MM.1S (cell line): ENCODE measurements around the gene LNP1.

ENCODE experiments used
- DNase-seq: peaks from one replicate; pipeline ENCODE4 v3.0.0-alpha.2; 2015
- H2AFZ ChIP-seq: fragments of 300-600 bp; sonication (generic); 2 replicates; pipeline ENCODE4 v1.6.0; 2016; ENCODE audit warnings: antibody characterized with exemption, low read length
- H3F3A ChIP-seq: fragments of 300-600 bp; sonication (generic); 2 replicates; pipeline ENCODE4 v1.6.1; 2016; ENCODE audit warnings: mild to moderate bottlenecking, antibody characterized with exemption, low read length, moderate library complexity, mixed read lengths; ENCODE audit not compliant: insufficient read depth
- H3K27ac ChIP-seq: fragments of 300-600 bp; sonication (generic); 2 replicates; pipeline ENCODE4 v1.5.1; 2016; ENCODE audit warnings: mild to moderate bottlenecking, low read length
- H3K27me3 ChIP-seq: fragments of 300-600 bp; sonication (generic); replicated peaks from 2 replicates; pipeline ENCODE4 v1.6.0; 2016; ENCODE audit warnings: low read length; ENCODE audit not compliant: insufficient read depth
- H3K36me3 ChIP-seq: fragments of 300-600 bp; sonication (generic); replicated peaks from 2 replicates; pipeline ENCODE4 v1.6.1; 2016; ENCODE audit warnings: mild to moderate bottlenecking, low read length, mixed read lengths; ENCODE audit not compliant: insufficient read depth
- H3K4me1 ChIP-seq: fragments of 300-600 bp; sonication (generic); 2 replicates; pipeline ENCODE4 v1.6.1; 2016; ENCODE audit warnings: low read length, mixed read lengths
- H3K4me2 ChIP-seq: fragments of 300-600 bp; sonication (generic); 2 replicates; pipeline ENCODE4 v1.6.0; 2016; ENCODE audit warnings: low read depth, low read length
- H3K4me3 ChIP-seq: fragments of 300-600 bp; sonication (generic); 2 replicates; pipeline ENCODE4 v1.5.1; 2016; ENCODE audit warnings: low read length, mixed read lengths
- H3K79me2 ChIP-seq: fragments of 300-600 bp; sonication (generic); 2 replicates; pipeline ENCODE4 v1.6.1; 2016; ENCODE audit warnings: mixed run types, low read length, mixed read lengths
- H3K9ac ChIP-seq: fragments of 300-600 bp; sonication (generic); 2 replicates; pipeline ENCODE4 v1.6.1; 2016; ENCODE audit warnings: low read length, mixed read lengths
- H3K9me2 ChIP-seq: fragments of 300-600 bp; sonication (generic); replicated peaks from 2 replicates; pipeline ENCODE4 v1.6.1; 2016; ENCODE audit warnings: mild to moderate bottlenecking, low read length, mixed read lengths; ENCODE audit not compliant: insufficient read depth
- H3K9me3 ChIP-seq: fragments of 300-600 bp; sonication (generic); replicated peaks from 2 replicates; pipeline ENCODE4 v1.6.1; 2016; ENCODE audit warnings: mild to moderate bottlenecking, low read length, mixed read lengths; ENCODE audit not compliant: insufficient read depth
- H4K20me1 ChIP-seq: fragments of 300-600 bp; sonication (generic); 2 replicates; pipeline ENCODE4 v1.6.1; 2016; ENCODE audit warnings: mild to moderate bottlenecking, low read length, moderate library complexity, mixed read lengths; ENCODE audit not compliant: insufficient read depth
- EZH2 ChIP-seq: fragments of 300-600 bp; sonication (generic); optimal IDR thresholded peaks from 2 replicates; pipeline ENCODE3; 2017; ENCODE audit warnings: low read depth, mild to moderate bottlenecking, antibody characterized with exemption, low read length, mixed read lengths
- EZH2phosphoT487 ChIP-seq: fragments of 300-600 bp; sonication (generic); IDR thresholded peaks from 2 replicates; pipeline ENCODE4 v1.6.1; 2018; ENCODE audit warnings: antibody characterized with exemption, low read length
- TF ChIP-seq, protein P1 (sequence below): fragments of 300-600 bp; sonication (generic); IDR thresholded peaks from 2 replicates; pipeline ENCODE4 v1.5.1; 2016; ENCODE audit warnings: antibody characterized with exemption, low read length, mixed read lengths

LNP1 gene

DNA sequence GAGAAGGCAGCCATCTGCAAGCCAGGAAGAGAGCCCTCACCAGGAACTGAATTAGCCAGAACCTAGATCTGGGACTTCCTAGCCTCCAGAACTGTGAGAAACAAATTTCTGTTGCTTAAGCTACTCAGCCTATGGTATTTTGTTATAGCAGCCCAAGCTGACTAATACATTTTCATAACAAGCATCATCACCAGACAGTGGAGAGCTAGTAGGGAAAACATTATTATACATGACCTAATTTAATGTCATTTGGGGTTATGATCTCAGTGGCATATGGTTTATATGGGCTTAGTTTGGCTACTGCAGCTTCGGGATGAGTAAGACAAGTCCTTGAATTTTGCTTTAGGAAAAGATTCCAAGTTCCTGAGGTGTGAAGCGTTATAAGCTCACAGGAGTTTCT lies 35.6 kb downstream of the LNP1 start:
- Histone ChIP-seq H3K4me1 (no peaks in the 10 kb centered on the region), H4K20me1 (no peaks in the 10 kb centered on the region), H3K9ac (no peak overlapping the region), H3K36me3 (no peaks in the 10 kb centered on the region), H3K27ac (no peak overlapping the region), H3K9me2 (no peaks in the 10 kb centered on the region), H3K27me3 (no peaks in the 10 kb centered on the region), H3K9me3 (no peaks in the 10 kb centered on the region), H3K79me2 (no peaks in the 10 kb centered on the region), H3K4me2 (no peak overlapping the region), H2AFZ (no peak overlapping the region), H3F3A (no peaks in the 10 kb centered on the region), H3K4me3 (no peak overlapping the region)
- DNase-seq: no peak
- TF ChIP-seq EZH2phosphoT487: no peak
- no peak for TF ChIP-seq EZH2
- TF ChIP-seq, protein P1, sequence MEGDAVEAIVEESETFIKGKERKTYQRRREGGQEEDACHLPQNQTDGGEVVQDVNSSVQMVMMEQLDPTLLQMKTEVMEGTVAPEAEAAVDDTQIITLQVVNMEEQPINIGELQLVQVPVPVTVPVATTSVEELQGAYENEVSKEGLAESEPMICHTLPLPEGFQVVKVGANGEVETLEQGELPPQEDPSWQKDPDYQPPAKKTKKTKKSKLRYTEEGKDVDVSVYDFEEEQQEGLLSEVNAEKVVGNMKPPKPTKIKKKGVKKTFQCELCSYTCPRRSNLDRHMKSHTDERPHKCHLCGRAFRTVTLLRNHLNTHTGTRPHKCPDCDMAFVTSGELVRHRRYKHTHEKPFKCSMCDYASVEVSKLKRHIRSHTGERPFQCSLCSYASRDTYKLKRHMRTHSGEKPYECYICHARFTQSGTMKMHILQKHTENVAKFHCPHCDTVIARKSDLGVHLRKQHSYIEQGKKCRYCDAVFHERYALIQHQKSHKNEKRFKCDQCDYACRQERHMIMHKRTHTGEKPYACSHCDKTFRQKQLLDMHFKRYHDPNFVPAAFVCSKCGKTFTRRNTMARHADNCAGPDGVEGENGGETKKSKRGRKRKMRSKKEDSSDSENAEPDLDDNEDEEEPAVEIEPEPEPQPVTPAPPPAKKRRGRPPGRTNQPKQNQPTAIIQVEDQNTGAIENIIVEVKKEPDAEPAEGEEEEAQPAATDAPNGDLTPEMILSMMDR: no peak

DNA sequence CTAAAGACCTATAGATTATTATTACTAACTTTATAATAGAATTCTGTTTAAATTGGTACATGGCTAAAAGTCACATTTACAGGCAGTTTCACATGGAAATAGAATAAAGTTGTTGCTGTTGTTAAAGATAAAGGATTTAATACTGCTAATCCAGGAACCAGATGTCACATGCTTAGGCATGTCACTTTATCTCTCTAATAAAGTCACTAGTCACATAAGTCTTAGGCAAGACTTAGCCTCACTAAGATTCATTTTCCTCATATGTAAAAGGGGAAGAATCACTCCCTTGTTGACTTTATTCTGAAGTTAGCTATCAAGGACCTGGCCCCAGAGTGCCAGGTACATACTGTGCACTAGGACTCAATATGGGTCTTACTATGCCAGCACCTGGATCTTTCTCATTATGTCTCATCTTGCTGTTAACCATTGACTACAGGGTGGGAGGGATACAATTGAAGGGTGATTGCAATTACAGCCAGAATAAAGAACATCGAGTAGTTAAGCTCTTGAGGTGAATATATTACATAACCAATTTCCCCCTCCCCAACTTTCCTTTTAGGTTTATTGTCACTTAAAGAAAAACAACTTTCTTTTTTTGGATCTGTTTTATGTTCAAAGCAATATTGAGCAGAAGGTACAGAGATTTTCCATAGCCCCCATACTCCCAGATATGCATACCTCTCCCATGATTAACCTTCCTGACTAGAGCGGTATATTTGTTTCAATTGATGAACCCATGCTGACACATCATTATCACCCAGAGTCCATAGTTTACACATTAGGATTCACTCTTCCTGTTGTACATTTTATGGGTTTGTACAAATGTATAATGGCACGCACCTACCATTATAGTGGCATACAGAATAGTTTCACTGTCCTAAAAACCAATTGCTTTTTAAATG lies 36.6 kb downstream of the LNP1 start:
- H2AFZ ChIP-seq: no peak overlapping the region
- H3K27ac ChIP-seq: no peak overlapping the region
- no peak overlapping the region for H3K4me2 ChIP-seq
- DNase-seq: no peak
- H3F3A ChIP-seq: no peaks in the 10 kb centered on the region
- H3K36me3 ChIP-seq: no peaks in the 10 kb centered on the region
- no peaks in the 10 kb centered on the region for H3K4me1 ChIP-seq
- no peak overlapping the region for H3K9ac ChIP-seq
- H3K4me3 ChIP-seq: no peak overlapping the region
- no peaks in the 10 kb centered on the region for H3K9me3 ChIP-seq
- no peaks in the 10 kb centered on the region for H3K27me3 ChIP-seq
- TF ChIP-seq, protein P1: no peak
- TF ChIP-seq EZH2 (no peak), EZH2phosphoT487 (no peak)
- no peaks in the 10 kb centered on the region for H3K9me2 ChIP-seq
- no peaks in the 10 kb centered on the region for H4K20me1 ChIP-seq
- no peaks in the 10 kb centered on the region for H3K79me2 ChIP-seq

DNA sequence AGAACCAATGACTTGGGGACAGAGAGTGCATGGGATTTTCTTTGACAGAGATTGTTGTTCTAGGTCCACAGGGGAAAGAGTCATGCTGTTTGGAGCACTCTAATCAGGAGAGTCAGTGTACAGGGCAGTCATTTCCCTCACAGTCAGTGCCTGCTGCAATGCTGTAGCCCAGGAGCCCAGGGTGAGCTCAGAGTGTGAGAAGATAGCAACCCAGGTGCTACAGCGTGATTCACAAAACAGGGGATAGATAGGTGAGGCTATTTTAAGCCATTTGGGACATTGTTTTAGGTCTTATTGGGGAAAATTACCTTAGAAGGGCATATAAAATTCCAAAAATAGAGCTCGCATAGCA lies 37.3 kb downstream of the LNP1 start:
- no peak for DNase-seq
- Histone ChIP-seq H3K79me2 (no peaks in the 10 kb centered on the region), H3K27ac (no peak overlapping the region), H4K20me1 (no peaks in the 10 kb centered on the region), H3K4me1 (no peaks in the 10 kb centered on the region), H3F3A (no peaks in the 10 kb centered on the region), H3K9ac (no peak overlapping the region), H3K9me3 (no peaks in the 10 kb centered on the region), H3K36me3 (no peaks in the 10 kb centered on the region), H3K9me2 (no peaks in the 10 kb centered on the region), H3K27me3 (no peaks in the 10 kb centered on the region), H3K4me2 (no peak overlapping the region), H3K4me3 (no peak overlapping the region), H2AFZ (no peak overlapping the region)
- TF ChIP-seq EZH2: no peak
- TF ChIP-seq, protein P1: no peak
- no peak for TF ChIP-seq EZH2phosphoT487
